Epithelial cell of prostate (primary cell): ENCODE measurements around the gene PINLYP.

ENCODE experiments used
- DNase-seq: peaks from one replicate; pipeline ENCODE4 v3.0.0-alpha.2; 2011; ENCODE audit warnings: low read depth, low spot score
- H3K27ac ChIP-seq: fragments of 450-650 bp; 2 replicates; pipeline ENCODE4 v1.5.1; 2017; ENCODE audit warnings: mild to moderate bottlenecking

The PINLYP gene

DNA sequence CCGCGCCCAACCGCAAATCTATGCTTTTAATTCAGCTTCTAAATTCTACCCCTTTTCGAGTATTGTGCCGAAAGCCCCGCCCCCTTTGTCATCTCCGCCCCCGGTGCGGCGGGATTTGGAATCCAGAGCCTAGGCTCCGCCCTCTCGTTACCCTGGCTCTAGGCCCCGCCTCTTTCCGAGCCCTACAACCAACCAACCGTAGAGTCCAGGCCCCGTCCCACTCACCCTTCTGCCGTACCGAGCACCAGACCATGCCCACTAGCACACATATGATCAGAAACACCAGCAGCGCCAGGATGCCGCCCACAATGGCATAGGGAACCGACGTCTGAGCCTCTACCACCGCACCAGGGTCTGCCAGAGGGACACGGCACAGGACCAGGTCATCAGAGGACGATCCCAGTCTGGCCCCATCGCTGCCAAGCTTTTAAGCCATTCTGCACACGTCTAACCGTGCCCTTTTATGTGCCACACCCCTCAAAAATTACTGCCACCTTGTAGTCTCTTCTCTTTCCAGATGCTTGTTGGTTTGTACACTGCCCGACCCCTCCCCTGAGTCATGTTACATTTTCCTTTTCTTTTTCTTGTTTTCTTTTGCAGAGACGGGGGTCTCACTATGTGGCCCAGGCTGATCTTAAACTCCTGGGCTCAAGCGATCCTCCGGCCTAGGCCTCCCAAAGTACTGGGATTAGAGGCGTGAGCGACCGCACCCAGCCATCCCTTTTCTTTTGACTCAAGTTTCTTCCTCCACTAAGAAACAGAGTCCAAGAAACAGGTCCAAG is 48.5 kb downstream of the PINLYP start:
- no peak overlapping the region for H3K27ac ChIP-seq
- DNase-seq: no peak

GRCh38 chr19:43624933-43625332 is 49.3 kb downstream of the PINLYP start:
- H3K27ac ChIP-seq: no peak overlapping the region

GRCh38 chr19:43625918-43626579 is 50.4 kb downstream of the PINLYP start:
- no peak overlapping the region for H3K27ac ChIP-seq
- no peak for DNase-seq

More at GRCh38 chr19:43624933-43625332, 49.3 kb downstream of the PINLYP start:
- no peak for DNase-seq

GRCh38 chr19:43626838-43627237 is 51.2 kb downstream of the PINLYP start:
- H3K27ac ChIP-seq: no peak overlapping the region
- no peak for DNase-seq

GRCh38 chr19:43628646-43629326 is 53.2 kb downstream of the PINLYP start:
- H3K27ac ChIP-seq: no peak overlapping the region
- no peak for DNase-seq

DNA sequence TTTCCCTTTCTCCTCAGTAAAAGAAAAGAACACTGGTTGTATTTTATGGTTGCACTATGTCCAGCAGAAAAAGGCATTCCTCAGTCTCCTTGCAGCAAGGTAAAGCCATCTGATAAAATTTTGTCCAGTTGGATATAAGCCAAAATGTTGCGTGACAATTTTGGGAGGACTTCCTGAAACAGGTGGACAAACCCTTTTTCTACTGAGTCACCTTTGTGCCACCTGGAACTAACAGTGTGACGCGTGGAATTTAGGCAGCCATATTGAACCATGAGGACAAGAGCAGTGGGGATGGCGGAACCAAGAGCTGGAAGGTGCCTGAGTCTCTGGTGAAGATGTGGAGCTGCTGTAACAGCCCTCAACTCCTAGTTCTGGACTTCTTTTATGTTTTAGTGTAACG is 55.9 kb downstream of the PINLYP start:
- DNase-seq: no peak
- no peak overlapping the region for H3K27ac ChIP-seq
